WTC11 (cell line): Measurements from ENCODE around the gene ZMIZ1. TPM values are rescaled to one million over a fixed set of nuclear protein-coding genes. Genes with fewer than 3 reads are reported as not detected.

Source experiments
- ATAC-seq: fragments of 200-7000 bp; cut with Tn5 transposase; 2 replicates; pipeline ENCODE4 v1.10.0; 2021; ENCODE audit warnings: mild to moderate bottlenecking, moderate library complexity
- CTCF ChIA-PET: fragments of 300-600 bp; sonication (Branson Sonifier 250); formaldehyde crosslinking; loops from one replicate; lab custom pipeline; 2021; ENCODE audit warnings: antibody characterized with exemption; lab: Charles Lee
- POLR2A ChIA-PET: fragments of 350-600 bp; sonication (Branson Sonifier 250); formaldehyde crosslinking; loops from one replicate; lab custom pipeline; 2021; ENCODE audit warnings: antibody characterized with exemption; lab: Charles Lee
- DNase-seq: peaks from one replicate; pipeline ENCODE4 v3.0.0; 2021; ENCODE audit warnings: low spot score
- H3K27ac Mint-ChIP-seq: 2 replicates; pipeline ENCODE4 v1.8.0; 2021; ENCODE audit warnings: mixed read lengths
- H3K27me3 Mint-ChIP-seq: 2 replicates; pipeline ENCODE4 v1.8.0; 2021; ENCODE audit warnings: low read depth, mild to moderate bottlenecking, moderate library complexity, mixed read lengths
- H3K36me3 Mint-ChIP-seq: 2 replicates; pipeline ENCODE4 v1.8.0; 2021; ENCODE audit warnings: mixed read lengths
- H3K4me1 Mint-ChIP-seq: 2 replicates; pipeline ENCODE4 v1.8.0; 2022; ENCODE audit warnings: mixed read lengths
- H3K4me3 Mint-ChIP-seq: 2 replicates; pipeline ENCODE4 v1.8.0; 2021; ENCODE audit warnings: mild to moderate bottlenecking, moderate library complexity, mixed read lengths
- H3K9me3 Mint-ChIP-seq: 2 replicates; pipeline ENCODE4 v1.8.0; 2021; ENCODE audit warnings: mixed read lengths
- CBFB ChIP-seq: sonication (generic); formaldehyde crosslinking; IDR thresholded peaks from 2 replicates; pipeline ENCODE4 v1.8.1; 2022; ENCODE audit warnings: mild to moderate bottlenecking, low read depth, missing genetic modification reagents
- CREB1 ChIP-seq: sonication (generic); formaldehyde crosslinking; IDR thresholded peaks from 2 replicates; pipeline ENCODE4 v1.8.0; 2023; ENCODE audit warnings: mild to moderate bottlenecking, missing genetic modification reagents
- CREM ChIP-seq: sonication (generic); formaldehyde crosslinking; IDR thresholded peaks from 2 replicates; pipeline ENCODE4 v1.8.1; 2022; ENCODE audit warnings: mild to moderate bottlenecking, missing genetic modification reagents, moderate library complexity
- ETV6 ChIP-seq: sonication (generic); formaldehyde crosslinking; IDR thresholded peaks from 2 replicates; pipeline ENCODE4 v1.8.1; 2022; ENCODE audit warnings: mild to moderate bottlenecking, missing genetic modification reagents
- GABPB1 ChIP-seq: sonication (generic); formaldehyde crosslinking; IDR thresholded peaks from 2 replicates; pipeline ENCODE4 v1.8.1; 2023; ENCODE audit warnings: mild to moderate bottlenecking, missing genetic modification reagents
- GRHL2 ChIP-seq: fragments of 250-450 bp; sonication (Bioruptor Pico); IDR thresholded peaks from 2 replicates; pipeline ENCODE4 v1.8.0; 2022; ENCODE audit warnings: mild to moderate bottlenecking, moderate library complexity; ENCODE audit not compliant: insufficient replicate concordance, severe bottlenecking
- JAZF1 ChIP-seq: fragments of 250-450 bp; sonication (Bioruptor Pico); IDR thresholded peaks from 2 replicates; pipeline ENCODE4 v1.9.0; 2021; ENCODE audit warnings: moderate library complexity, mild to moderate bottlenecking, inconsistent platforms
- KAT7 ChIP-seq: sonication (generic); formaldehyde crosslinking; IDR thresholded peaks from 2 replicates; pipeline ENCODE4 v1.8.1; 2023; ENCODE audit warnings: missing genetic modification reagents, mild to moderate bottlenecking, borderline replicate concordance
- NFYB ChIP-seq: sonication (generic); formaldehyde crosslinking; conservative IDR thresholded peaks from 2 replicates; pipeline ENCODE4 v1.8.0; 2022; ENCODE audit warnings: low read depth, missing genetic modification reagents
- NR2C2 ChIP-seq: sonication (generic); formaldehyde crosslinking; IDR thresholded peaks from 2 replicates; pipeline ENCODE4 v1.8.0; 2022; ENCODE audit warnings: mild to moderate bottlenecking, missing genetic modification reagents
- SMAD3 ChIP-seq: sonication (generic); formaldehyde crosslinking; IDR thresholded peaks from 2 replicates; pipeline ENCODE4 v1.8.0; 2022; ENCODE audit warnings: missing genetic modification reagents, mild to moderate bottlenecking, borderline replicate concordance
- SOX15 ChIP-seq: fragments of 250-450 bp; sonication (Bioruptor Pico); IDR thresholded peaks from 2 replicates; pipeline ENCODE4 v1.9.0; 2021; ENCODE audit warnings: mild to moderate bottlenecking
- ZBTB21 ChIP-seq: sonication (generic); formaldehyde crosslinking; IDR thresholded peaks from 2 replicates; pipeline ENCODE4 v1.8.1; 2023; ENCODE audit warnings: mild to moderate bottlenecking, missing genetic modification reagents, borderline replicate concordance
- ZNF219 ChIP-seq: sonication (generic); formaldehyde crosslinking; IDR thresholded peaks from 2 replicates; pipeline ENCODE4 v1.8.0; 2023; ENCODE audit warnings: missing genetic modification reagents, mild to moderate bottlenecking, borderline replicate concordance
- ZNF232 ChIP-seq: sonication (generic); formaldehyde crosslinking; IDR thresholded peaks from 2 replicates; pipeline ENCODE4 v1.8.0; 2022; ENCODE audit warnings: mild to moderate bottlenecking, missing genetic modification reagents
- ZNF317 ChIP-seq: sonication (generic); formaldehyde crosslinking; IDR thresholded peaks from 2 replicates; pipeline ENCODE4 v1.8.1; 2023; ENCODE audit warnings: low read depth, mild to moderate bottlenecking, moderate library complexity, missing genetic modification reagents, borderline replicate concordance
- total RNA-seq: library from RNA; stranded (reverse); gene quantifications from 3 replicates; pipeline ENCODE4 v1.2.3, GENCODE V29; 2021
- TF ChIP-seq, protein P1 (sequence below): sonication (generic); formaldehyde crosslinking; IDR thresholded peaks from 2 replicates; pipeline ENCODE4 v1.8.1; 2023; ENCODE audit warnings: mild to moderate bottlenecking, missing genetic modification reagents, moderate library complexity
- TF ChIP-seq, protein P2 (sequence below): sonication (generic); formaldehyde crosslinking; conservative IDR thresholded peaks from 2 replicates; pipeline ENCODE4 v1.8.1; 2022; ENCODE audit warnings: mild to moderate bottlenecking, missing genetic modification reagents
- TF ChIP-seq, protein P3 (sequence below): sonication (generic); formaldehyde crosslinking; IDR thresholded peaks from 2 replicates; pipeline ENCODE4 v1.8.0; 2022; ENCODE audit warnings: mild to moderate bottlenecking, missing genetic modification reagents
- TF ChIP-seq, protein P4 (sequence below): fragments of 250-450 bp; sonication (Bioruptor Pico); conservative IDR thresholded peaks from 2 replicates; pipeline ENCODE4 v1.9.0; 2021; ENCODE audit warnings: mild to moderate bottlenecking
- TF ChIP-seq, protein P5 (sequence below): fragments of 250-450 bp; sonication (Bioruptor Pico); IDR thresholded peaks from 2 replicates; pipeline ENCODE4 v1.9.0; 2021; ENCODE audit warnings: moderate library complexity, mild to moderate bottlenecking, inconsistent platforms, borderline replicate concordance
- TF ChIP-seq, protein P6 (sequence below): sonication (generic); formaldehyde crosslinking; IDR thresholded peaks from 2 replicates; pipeline ENCODE4 v1.8.0; 2022; ENCODE audit warnings: mild to moderate bottlenecking, missing genetic modification reagents

The ZMIZ1 gene
- total RNA-seq, 1 experiment from 2014 or later, result 44.4 TPM

DNA sequence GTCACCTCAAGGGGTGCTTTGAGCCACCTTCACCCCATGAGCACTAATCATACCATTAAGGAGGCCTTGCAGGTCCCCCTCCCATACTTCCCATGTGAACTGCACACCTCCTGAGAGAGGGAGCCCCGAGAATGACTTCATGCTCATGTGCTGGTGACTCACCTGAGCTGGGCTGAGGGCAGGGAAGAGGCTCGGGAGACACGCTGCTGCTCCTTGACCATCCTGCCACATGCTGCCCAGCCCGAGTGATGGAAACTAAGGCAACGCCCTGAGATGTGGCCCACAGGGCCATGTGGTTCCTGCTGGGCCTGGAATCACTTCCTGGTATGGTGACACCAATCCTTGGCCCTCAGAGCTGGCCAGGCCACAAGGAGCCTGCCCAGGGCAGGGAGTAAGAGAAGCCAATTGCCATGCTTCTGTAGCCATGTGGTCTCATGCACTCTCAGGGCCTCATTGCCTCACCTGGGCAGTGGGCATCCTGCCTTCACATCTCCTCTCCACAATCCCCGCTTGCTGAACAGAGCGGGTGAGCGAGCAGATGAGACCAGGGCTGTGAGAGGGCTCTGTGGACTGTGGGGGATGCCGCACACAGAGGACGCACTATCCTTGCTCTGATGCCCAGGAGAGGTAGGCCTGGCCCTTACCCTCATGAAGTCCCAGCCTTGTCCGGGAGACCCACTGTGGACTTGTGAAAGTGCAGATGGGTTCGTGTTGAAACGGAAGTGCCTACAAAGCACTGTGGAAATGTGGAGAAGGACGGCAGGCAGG, 260.2 kb downstream of the ZMIZ1 start:
- Mint-ChIP-seq H3K27me3 (peaks cover 6% of the 10 kb centered on the region), H3K27ac (no peak overlapping the region), H3K36me3 (peaks cover 4% of the 10 kb centered on the region; the same call in 1 of the 2 replicates), H3K4me3 (no peak overlapping the region), H3K4me1 (no peaks in the 10 kb centered on the region), H3K9me3 (peaks cover 8% of the 10 kb centered on the region)
- DNase-seq (no peak), ATAC-seq (no peak)
- no peak for TF ChIP-seq ZNF232 (CRISPR knock-in tag)
- TF ChIP-seq JAZF1 (CRISPR knock-in tag), result no peak
- ChIA-PET POLR2A (no interaction called here), CTCF (interaction anchor here (0.9 to 1.2 kb wide), 2 partner anchors 36 to 159 kb away, joined by 3 read pairs; no protein-coding TSS in a partner anchor)

DNA sequence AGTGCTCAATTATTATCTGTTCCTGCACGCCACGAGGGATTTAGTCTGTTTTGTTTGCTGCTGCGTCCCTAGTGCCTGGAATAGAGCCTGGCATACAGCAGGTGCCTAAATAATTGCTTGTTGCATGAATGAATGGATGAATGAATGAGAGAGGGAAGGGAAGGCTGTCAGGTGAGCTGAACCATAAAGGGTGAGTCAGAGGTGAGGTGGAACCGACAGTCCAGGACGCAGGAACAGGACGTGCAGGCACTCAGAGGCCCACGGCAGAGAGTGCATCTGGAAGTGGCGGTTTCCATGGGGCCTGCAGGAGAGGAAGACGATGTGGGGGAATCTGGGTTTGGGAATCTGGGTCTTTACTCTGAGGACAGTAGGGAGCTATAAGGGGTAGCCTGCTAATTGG, 260.8 kb downstream of the ZMIZ1 start:
- DNase-seq, result no peak
- TF ChIP-seq, protein P1, sequence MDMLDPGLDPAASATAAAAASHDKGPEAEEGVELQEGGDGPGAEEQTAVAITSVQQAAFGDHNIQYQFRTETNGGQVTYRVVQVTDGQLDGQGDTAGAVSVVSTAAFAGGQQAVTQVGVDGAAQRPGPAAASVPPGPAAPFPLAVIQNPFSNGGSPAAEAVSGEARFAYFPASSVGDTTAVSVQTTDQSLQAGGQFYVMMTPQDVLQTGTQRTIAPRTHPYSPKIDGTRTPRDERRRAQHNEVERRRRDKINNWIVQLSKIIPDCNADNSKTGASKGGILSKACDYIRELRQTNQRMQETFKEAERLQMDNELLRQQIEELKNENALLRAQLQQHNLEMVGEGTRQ (CRISPR knock-in tag), result no peak
- no peak for TF ChIP-seq ZNF317 (CRISPR knock-in tag)
- TF ChIP-seq GRHL2, result no peak
- TF ChIP-seq, protein P2, sequence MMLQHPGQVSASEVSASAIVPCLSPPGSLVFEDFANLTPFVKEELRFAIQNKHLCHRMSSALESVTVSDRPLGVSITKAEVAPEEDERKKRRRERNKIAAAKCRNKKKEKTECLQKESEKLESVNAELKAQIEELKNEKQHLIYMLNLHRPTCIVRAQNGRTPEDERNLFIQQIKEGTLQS (CRISPR knock-in tag), result no peak
- no peak for TF ChIP-seq CREM (CRISPR knock-in tag)
- no peak for TF ChIP-seq JAZF1 (CRISPR knock-in tag)
- POLR2A ChIA-PET, result no interaction called here
- peaks cover 10% of the 10 kb centered on the region for H3K9me3 Mint-ChIP-seq
- CTCF ChIA-PET, result interaction anchor here (1.2 kb wide), 1 partner anchor 37 kb away, joined by 3 read pairs; no protein-coding TSS in a partner anchor
- no peak overlapping the region for H3K4me3 Mint-ChIP-seq
- no peak for ATAC-seq
- H3K27me3 Mint-ChIP-seq, result peaks cover 6% of the 10 kb centered on the region
- peaks cover 4% of the 10 kb centered on the region; the same call in 1 of the 2 replicates for H3K36me3 Mint-ChIP-seq
- H3K27ac Mint-ChIP-seq, result no peak overlapping the region
- no peaks in the 10 kb centered on the region for H3K4me1 Mint-ChIP-seq

DNA sequence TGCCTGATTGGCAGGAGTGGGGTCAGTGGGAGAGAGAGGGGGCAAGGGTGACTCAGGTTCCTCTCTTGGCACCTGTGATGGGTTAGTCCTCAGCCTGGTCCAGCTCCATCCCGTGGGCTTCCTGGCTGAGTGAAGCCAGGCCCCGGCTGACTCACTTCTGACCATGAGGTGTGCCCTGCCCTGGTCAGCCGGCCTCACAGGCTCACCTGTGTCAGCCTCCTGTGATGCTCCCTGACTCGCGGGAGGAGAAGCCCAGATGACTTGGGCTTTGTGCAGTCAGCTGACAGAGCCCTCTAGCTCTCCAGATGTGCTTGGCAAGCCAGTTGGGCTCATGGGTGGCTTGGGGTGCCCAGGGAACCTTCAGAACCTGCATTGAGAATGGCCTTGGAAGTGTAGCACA, 262.5 kb downstream of the ZMIZ1 start:
- ATAC-seq, result no peak
- Mint-ChIP-seq H3K4me3 (no peak overlapping the region), H3K27ac (no peak overlapping the region), H3K27me3 (peaks cover 6% of the 10 kb centered on the region), H3K36me3 (peaks cover 4% of the 10 kb centered on the region; the same call in 1 of the 2 replicates), H3K9me3 (peaks cover 10% of the 10 kb centered on the region), H3K4me1 (peaks cover 3% of the 10 kb centered on the region)
- POLR2A ChIA-PET, result no interaction called here
- CTCF ChIA-PET, result interaction anchor here (0.9 to 1.0 kb wide), 2 partner anchors 43 to 157 kb away, joined by 3 read pairs; no protein-coding TSS in a partner anchor
- DNase-seq, result no peak
- TF ChIP-seq SOX15, result no peak
- no peak for TF ChIP-seq CBFB (CRISPR knock-in tag)
- TF ChIP-seq, protein P3, sequence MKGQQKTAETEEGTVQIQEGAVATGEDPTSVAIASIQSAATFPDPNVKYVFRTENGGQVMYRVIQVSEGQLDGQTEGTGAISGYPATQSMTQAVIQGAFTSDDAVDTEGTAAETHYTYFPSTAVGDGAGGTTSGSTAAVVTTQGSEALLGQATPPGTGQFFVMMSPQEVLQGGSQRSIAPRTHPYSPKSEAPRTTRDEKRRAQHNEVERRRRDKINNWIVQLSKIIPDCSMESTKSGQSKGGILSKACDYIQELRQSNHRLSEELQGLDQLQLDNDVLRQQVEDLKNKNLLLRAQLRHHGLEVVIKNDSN, result no peak
- no peak for TF ChIP-seq CREB1 (CRISPR knock-in tag)
- TF ChIP-seq ZNF232 (CRISPR knock-in tag), result no peak
- TF ChIP-seq, protein P4, sequence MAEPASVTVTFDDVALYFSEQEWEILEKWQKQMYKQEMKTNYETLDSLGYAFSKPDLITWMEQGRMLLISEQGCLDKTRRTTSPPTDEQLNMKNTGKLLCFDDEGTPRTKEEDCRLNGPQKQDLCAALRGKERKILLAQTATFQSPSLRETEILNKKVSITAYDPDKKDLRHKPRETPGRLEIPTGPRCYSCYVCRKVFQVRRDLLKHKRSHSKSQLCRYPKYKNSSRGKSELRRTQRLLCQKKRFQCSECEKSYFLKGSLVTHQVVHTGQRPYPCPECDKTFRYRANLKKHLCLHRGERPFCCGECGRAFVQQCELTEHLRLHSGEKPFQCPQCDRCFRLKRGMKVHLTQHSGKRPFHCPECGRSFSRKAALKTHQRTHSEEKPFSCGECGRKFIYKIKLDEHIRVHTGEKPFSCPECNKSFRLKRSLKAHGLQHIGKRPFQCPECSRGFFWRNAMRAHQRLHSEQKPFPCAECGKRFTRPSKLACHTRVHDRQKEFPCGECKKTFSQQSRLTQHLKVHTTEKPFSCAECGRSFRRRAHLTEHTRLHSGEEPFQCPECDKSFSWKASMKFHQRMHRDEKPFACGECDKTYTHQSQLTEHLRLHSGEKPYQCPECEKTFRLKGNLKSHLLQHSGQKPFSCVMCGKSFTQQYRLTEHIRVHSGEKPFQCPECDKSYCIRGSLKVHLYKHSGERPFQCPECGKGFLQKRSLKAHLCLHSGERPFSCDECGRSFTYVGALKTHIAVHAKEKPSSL (CRISPR knock-in tag), result no peak
- no peak for TF ChIP-seq NR2C2

DNA sequence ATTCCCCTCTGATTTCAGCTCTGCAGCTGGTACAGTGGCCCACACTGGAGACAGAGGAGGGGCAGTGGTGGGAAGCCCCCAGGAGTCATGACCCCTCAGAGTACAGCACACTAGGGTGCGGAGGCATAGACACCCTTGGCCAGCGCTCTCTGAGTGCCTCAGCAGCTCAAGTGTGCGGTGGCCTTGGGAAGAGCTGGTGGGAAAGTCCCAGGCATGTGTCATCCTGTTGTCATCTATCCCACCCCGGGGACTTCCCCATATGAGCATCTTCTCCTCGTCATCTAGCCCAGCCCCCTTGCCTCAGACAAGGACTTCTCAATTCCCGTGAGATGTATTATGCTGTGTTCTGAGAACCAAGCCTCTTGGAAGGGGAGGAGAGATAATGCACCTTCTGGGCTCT, 262.9 kb downstream of the ZMIZ1 start:
- Mint-ChIP-seq H3K27ac (no peak overlapping the region), H3K4me1 (peaks cover 8% of the 10 kb centered on the region), H3K4me3 (no peak overlapping the region), H3K36me3 (peaks cover 4% of the 10 kb centered on the region; the same call in 1 of the 2 replicates), H3K27me3 (peaks cover 9% of the 10 kb centered on the region), H3K9me3 (peaks cover 10% of the 10 kb centered on the region)
- ChIA-PET CTCF (interaction anchor here (0.9 to 1.0 kb wide), 2 partner anchors 43 to 156 kb away, joined by 3 read pairs; no protein-coding TSS in a partner anchor), POLR2A (no interaction called here)
- ATAC-seq (no peak), DNase-seq (no peak)
- TF ChIP-seq ZBTB21 (CRISPR knock-in tag) (no peak), GRHL2 (no peak), ETV6 (CRISPR knock-in tag) (no peak), ZNF219 (CRISPR knock-in tag) (no peak), KAT7 (no peak), GABPB1 (CRISPR knock-in tag) (no peak), NFYB (CRISPR knock-in tag) (no peak), SMAD3 (CRISPR knock-in tag) (no peak)
- TF ChIP-seq, protein P5, sequence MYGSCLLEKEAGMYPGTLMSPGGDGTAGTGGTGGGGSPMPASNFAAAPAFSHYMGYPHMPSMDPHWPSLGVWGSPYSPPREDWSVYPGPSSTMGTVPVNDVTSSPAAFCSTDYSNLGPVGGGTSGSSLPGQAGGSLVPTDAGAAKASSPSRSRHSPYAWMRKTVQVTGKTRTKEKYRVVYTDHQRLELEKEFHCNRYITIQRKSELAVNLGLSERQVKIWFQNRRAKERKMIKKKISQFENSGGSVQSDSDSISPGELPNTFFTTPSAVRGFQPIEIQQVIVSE (CRISPR knock-in tag), result no peak
- TF ChIP-seq, protein P6, sequence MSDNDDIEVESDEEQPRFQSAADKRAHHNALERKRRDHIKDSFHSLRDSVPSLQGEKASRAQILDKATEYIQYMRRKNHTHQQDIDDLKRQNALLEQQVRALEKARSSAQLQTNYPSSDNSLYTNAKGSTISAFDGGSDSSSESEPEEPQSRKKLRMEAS, result no peak
